ENCODE data around the gene GPAT2. TPM values are rescaled to one million over a fixed set of nuclear protein-coding genes. Genes with fewer than 3 reads are reported as not detected.
"Not testable (repeated sequence)": the region's sequence is repeated elsewhere in the genome, so short reads cannot be mapped to it uniquely, and the experiment has no call there.

The GPAT2 gene
- polyA plus RNA-seq, 3 donors, result 0.44 to 1.6 (median 0.94) TPM

DNA sequence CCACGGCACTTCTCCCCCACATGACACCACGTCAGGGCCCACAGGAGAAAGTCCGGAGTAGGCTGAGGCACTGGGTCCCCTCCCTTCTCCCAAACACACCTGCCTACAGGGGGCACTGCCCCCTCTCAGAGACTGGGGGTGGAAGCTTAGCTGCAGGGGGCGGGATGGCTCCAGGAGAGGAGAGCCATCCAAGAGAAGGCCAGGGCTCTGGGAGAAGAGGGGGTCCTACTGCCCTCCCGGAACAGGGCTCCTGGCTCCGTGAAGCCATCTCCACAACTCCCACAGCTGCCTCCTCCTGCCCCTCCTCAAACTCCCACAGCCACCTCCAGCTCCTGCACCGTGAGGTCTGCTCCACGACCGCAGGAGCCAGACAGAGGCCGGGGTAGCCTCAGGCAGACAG is 25.6 kb upstream of the GPAT2 start:
- H3K4me1 Mint-ChIP-seq, result not testable (repeated sequence)

DNA sequence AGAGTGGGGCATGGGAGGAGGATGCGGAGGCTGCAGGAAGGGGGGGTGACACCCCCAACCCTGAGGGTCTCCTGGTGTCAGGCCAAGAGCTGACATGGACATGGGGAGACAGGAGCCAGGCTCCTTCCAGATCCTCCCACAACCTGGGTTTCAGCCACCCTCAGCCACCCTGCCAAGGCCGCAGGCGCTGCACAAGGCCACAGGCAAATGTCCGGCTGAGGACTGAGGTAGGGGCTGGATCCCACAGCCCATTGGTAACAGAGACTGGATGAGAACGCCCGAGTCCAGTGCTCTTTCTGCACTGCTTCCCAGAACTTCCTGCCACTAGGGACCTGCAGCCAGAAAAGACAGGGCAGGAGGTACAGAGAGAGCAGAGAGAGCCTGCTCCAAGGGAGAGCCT is 24.7 kb upstream of the GPAT2 start:
- H3K4me1 Mint-ChIP-seq; H3K27ac Mint-ChIP-seq; H3K79me2 ChIP-seq (ENCODE audit: insufficient read depth, low read length); H3K9ac ChIP-seq (ENCODE audit: insufficient read depth, low read length, poor library complexity, severe bottlenecking); H3K4me3 Mint-ChIP-seq; H2AFZ ChIP-seq (ENCODE audit: insufficient read depth, low read depth, low read length, poor library complexity, severe bottlenecking); H3K9me3 ChIP-seq (replicated peaks in 1 of 2; ENCODE audit: control insufficient read depth in 1 of 2, insufficient read depth in 1 of 2, low read length in 2 of 2); H3K27me3 ChIP-seq (ENCODE audit: control insufficient read depth in 2 of 2, insufficient read depth in 2 of 2, low read length in 2 of 2); H3K27ac ChIP-seq (ENCODE audit: low read depth in 1 of 2, low read length in 2 of 2); intact Hi-C loops (cut with micrococcal nuclease); DNase-seq; H3K4me2 ChIP-seq (replicated peaks; ENCODE audit: extremely low read depth, low read length, poor library complexity, severe bottlenecking); H3K4me1 ChIP-seq (ENCODE audit: control insufficient read depth in 1 of 2, insufficient read depth in 2 of 2, low read length in 2 of 2); H3K27me3 Mint-ChIP-seq (ENCODE audit: low read depth in 3 of 3); H3K9me3 Mint-ChIP-seq; H4K20me1 ChIP-seq (ENCODE audit: insufficient read depth, low read length); H3K4me3 ChIP-seq (replicated peaks in 1 of 3; ENCODE audit: low read depth in 2 of 3, low read length in 3 of 3); H3K36me3 Mint-ChIP-seq; H3K36me3 ChIP-seq (replicated peaks in 1 of 2; ENCODE audit: control insufficient read depth in 1 of 2, insufficient read depth in 2 of 2, low read length in 2 of 2): not testable (repeated sequence)
- no CpG with 5 or more reads among the region's 6 CpGs for WGBS (ENCODE audit: insufficient coverage)

More for the DNA sequence above, 25.6 kb upstream of the GPAT2 start:
- H3K36me3 ChIP-seq (replicated peaks in 1 of 2; ENCODE audit: control insufficient read depth in 1 of 2, insufficient read depth in 2 of 2, low read length in 2 of 2); H3K9me3 Mint-ChIP-seq; DNase-seq; H3K4me1 ChIP-seq (ENCODE audit: control insufficient read depth in 1 of 2, insufficient read depth in 2 of 2, low read length in 2 of 2); H3K27ac Mint-ChIP-seq; H2AFZ ChIP-seq (ENCODE audit: insufficient read depth, low read depth, low read length, poor library complexity, severe bottlenecking); H3K27ac ChIP-seq (ENCODE audit: low read depth in 1 of 2, low read length in 2 of 2); H3K79me2 ChIP-seq (ENCODE audit: insufficient read depth, low read length); H3K27me3 ChIP-seq (ENCODE audit: control insufficient read depth in 2 of 2, insufficient read depth in 2 of 2, low read length in 2 of 2); H3K4me3 Mint-ChIP-seq; H3K9me3 ChIP-seq (replicated peaks in 1 of 2; ENCODE audit: control insufficient read depth in 1 of 2, insufficient read depth in 1 of 2, low read length in 2 of 2); H3K4me2 ChIP-seq (replicated peaks; ENCODE audit: extremely low read depth, low read length, poor library complexity, severe bottlenecking); H3K9ac ChIP-seq (ENCODE audit: insufficient read depth, low read length, poor library complexity, severe bottlenecking); H3K4me3 ChIP-seq (replicated peaks in 1 of 3; ENCODE audit: low read depth in 2 of 3, low read length in 3 of 3); intact Hi-C loops (cut with micrococcal nuclease); H3K27me3 Mint-ChIP-seq (ENCODE audit: low read depth in 3 of 3); H3K36me3 Mint-ChIP-seq; H4K20me1 ChIP-seq (ENCODE audit: insufficient read depth, low read length): not testable (repeated sequence)
- WGBS (ENCODE audit: insufficient coverage), result 70% methylated on average over 2 of the region's 10 CpGs

DNA sequence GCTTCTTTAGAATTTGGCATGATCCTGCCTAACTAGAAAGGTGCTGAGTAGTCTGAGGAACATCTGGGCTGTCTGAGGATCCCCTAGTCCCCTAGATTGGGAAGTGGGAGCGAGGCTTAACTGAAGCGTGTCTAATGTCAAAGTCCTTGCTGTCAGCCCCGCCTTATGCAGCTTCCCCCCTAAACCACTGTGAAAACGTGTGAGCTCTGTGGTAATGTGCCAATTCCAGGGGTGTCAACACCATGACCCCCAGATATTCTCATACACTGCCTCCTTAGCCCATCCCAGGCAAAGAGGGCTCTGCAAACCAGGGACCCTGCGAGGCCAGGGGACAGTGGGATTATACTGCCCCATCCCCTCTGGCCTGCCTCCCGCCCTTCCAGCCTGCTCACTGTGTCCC is 21.1 kb upstream of the GPAT2 start:
- H3K36me3 Mint-ChIP-seq; H3K4me1 Mint-ChIP-seq; H3K9me3 ChIP-seq (replicated peaks in 1 of 2; ENCODE audit: control insufficient read depth in 1 of 2, insufficient read depth in 1 of 2, low read length in 2 of 2); H3K79me2 ChIP-seq (ENCODE audit: insufficient read depth, low read length); H3K27me3 Mint-ChIP-seq (ENCODE audit: low read depth in 3 of 3); H3K27ac Mint-ChIP-seq; H3K27ac ChIP-seq (ENCODE audit: low read depth in 1 of 2, low read length in 2 of 2); H3K9ac ChIP-seq (ENCODE audit: insufficient read depth, low read length, poor library complexity, severe bottlenecking); H3K4me3 ChIP-seq (replicated peaks in 1 of 3; ENCODE audit: low read depth in 2 of 3, low read length in 3 of 3); H3K36me3 ChIP-seq (replicated peaks in 1 of 2; ENCODE audit: control insufficient read depth in 1 of 2, insufficient read depth in 2 of 2, low read length in 2 of 2); H3K4me2 ChIP-seq (replicated peaks; ENCODE audit: extremely low read depth, low read length, poor library complexity, severe bottlenecking); H3K27me3 ChIP-seq (ENCODE audit: control insufficient read depth in 2 of 2, insufficient read depth in 2 of 2, low read length in 2 of 2); H3K9me3 Mint-ChIP-seq; H4K20me1 ChIP-seq (ENCODE audit: insufficient read depth, low read length); H3K4me1 ChIP-seq (ENCODE audit: control insufficient read depth in 1 of 2, insufficient read depth in 2 of 2, low read length in 2 of 2); H2AFZ ChIP-seq (ENCODE audit: insufficient read depth, low read depth, low read length, poor library complexity, severe bottlenecking); intact Hi-C loops (cut with micrococcal nuclease); H3K4me3 Mint-ChIP-seq; DNase-seq: not testable (repeated sequence)
- no CpG with 5 or more reads among the region's 6 CpGs for WGBS (ENCODE audit: insufficient coverage)

DNA sequence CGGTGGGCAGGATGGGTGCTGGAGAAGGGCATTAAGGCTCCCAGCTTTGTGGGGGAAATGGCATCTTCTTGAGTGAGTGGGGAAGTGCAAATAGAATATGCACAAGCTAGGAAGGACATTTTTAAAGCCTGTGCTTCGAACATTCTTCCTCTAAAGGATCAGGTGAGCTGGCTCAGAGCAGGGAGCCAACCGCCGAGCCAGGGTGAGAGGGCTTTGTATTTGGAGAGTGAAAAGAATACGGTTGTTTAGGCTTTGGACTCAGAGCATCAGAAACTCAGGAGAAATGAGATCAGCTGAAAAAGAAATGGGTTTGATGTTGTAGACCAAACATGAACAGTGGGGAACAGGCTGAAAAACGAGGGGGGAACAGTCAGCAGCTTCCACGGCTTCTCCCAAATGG is 19.8 kb upstream of the GPAT2 start:
- H2AFZ ChIP-seq (ENCODE audit: insufficient read depth, low read depth, low read length, poor library complexity, severe bottlenecking); H3K27me3 Mint-ChIP-seq (ENCODE audit: low read depth in 3 of 3); intact Hi-C loops (cut with micrococcal nuclease): not testable (repeated sequence)

More for the DNA sequence above, 19.8 kb upstream of the GPAT2 start:
- not testable (repeated sequence) for H3K4me3 ChIP-seq (replicated peaks in 1 of 3; ENCODE audit: low read depth in 2 of 3, low read length in 3 of 3); H3K79me2 ChIP-seq (ENCODE audit: insufficient read depth, low read length); H3K4me3 Mint-ChIP-seq; H3K9ac ChIP-seq (ENCODE audit: insufficient read depth, low read length, poor library complexity, severe bottlenecking); H3K4me1 Mint-ChIP-seq; H4K20me1 ChIP-seq (ENCODE audit: insufficient read depth, low read length); H3K4me2 ChIP-seq (replicated peaks; ENCODE audit: extremely low read depth, low read length, poor library complexity, severe bottlenecking); H3K9me3 Mint-ChIP-seq; H3K27me3 ChIP-seq (ENCODE audit: control insufficient read depth in 2 of 2, insufficient read depth in 2 of 2, low read length in 2 of 2); H3K27ac ChIP-seq (ENCODE audit: low read depth in 1 of 2, low read length in 2 of 2); H3K36me3 Mint-ChIP-seq; H3K4me1 ChIP-seq (ENCODE audit: control insufficient read depth in 1 of 2, insufficient read depth in 2 of 2, low read length in 2 of 2); H3K36me3 ChIP-seq (replicated peaks in 1 of 2; ENCODE audit: control insufficient read depth in 1 of 2, insufficient read depth in 2 of 2, low read length in 2 of 2); DNase-seq; H3K27ac Mint-ChIP-seq; H3K9me3 ChIP-seq (replicated peaks in 1 of 2; ENCODE audit: control insufficient read depth in 1 of 2, insufficient read depth in 1 of 2, low read length in 2 of 2)
- WGBS (ENCODE audit: insufficient coverage), result no CpG with 5 or more reads among the region's 7 CpGs
